Mucosa of stomach (tissue), 1 donor: Measurements from ENCODE around the gene B3GAT3.

ENCODE experiments used
- H3K27me3 ChIP-seq: one replicate; pipeline ENCODE4 v1.7.0; 2013; ENCODE audit warnings: mild to moderate bottlenecking, low read length; ENCODE audit not compliant: control insufficient read depth, insufficient read depth
- H3K36me3 ChIP-seq: one replicate; pipeline ENCODE4 v1.7.0; 2013; ENCODE audit warnings: low read length; ENCODE audit not compliant: control insufficient read depth, insufficient read depth
- H3K4me1 ChIP-seq: one replicate; pipeline ENCODE4 v1.7.0; 2013; ENCODE audit warnings: mild to moderate bottlenecking, low read length; ENCODE audit not compliant: control insufficient read depth, insufficient read depth
- H3K4me3 ChIP-seq: one replicate; pipeline ENCODE4 v1.7.0; 2013; ENCODE audit warnings: low read length
- H3K9ac ChIP-seq: one replicate; pipeline ENCODE4 v1.7.0; 2013; ENCODE audit warnings: mild to moderate bottlenecking, low read length, moderate library complexity
- H3K9me3 ChIP-seq: one replicate; pipeline ENCODE4 v1.7.0; 2013; ENCODE audit warnings: mild to moderate bottlenecking, low read length, moderate library complexity; ENCODE audit not compliant: control insufficient read depth
- donor health status: Pancreatic carcinoma.

Gene B3GAT3

GRCh38 chr11:62621567-62622470 is at the start of gene B3GAT3:
B3GAT3 (minus strand) TSS chr11:62621986; CDS start chr11:62621947, 39 bp downstream.
- Histone ChIP-seq H3K27me3 (no peaks in the 10 kb centered on the region), H3K4me1 (peaks cover 6% of the 10 kb centered on the region), H3K9me3 (no peaks in the 10 kb centered on the region), H3K9ac (peak within 1 kb of the TSS; percentile 75), H3K4me3 (peak within 1 kb of the TSS; percentile 39), H3K36me3 (peaks cover 18% of the 10 kb centered on the region)

DNA sequence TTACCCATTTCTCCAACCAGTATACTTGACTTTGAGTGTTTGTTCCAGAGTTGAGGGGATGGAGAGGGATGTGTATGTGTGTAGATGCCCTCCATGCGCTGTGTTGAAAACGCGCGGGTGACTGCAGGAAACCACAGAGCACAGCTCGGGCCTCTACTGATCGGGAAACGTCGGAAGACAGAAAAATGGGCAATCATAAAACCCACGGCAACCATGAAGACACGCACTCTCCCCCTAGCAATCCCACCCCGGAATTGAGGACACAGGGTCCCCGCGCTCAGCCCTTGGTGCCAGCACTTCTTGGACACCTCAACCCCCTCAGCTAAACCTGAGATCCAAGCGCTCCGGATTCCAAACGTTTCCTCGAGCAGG is 49.4 kb upstream of the B3GAT3 start:
- H3K4me3 ChIP-seq = peak overlapping the region; percentile 98
- H3K9ac ChIP-seq = peak overlapping the region; percentile 94
- no peaks in the 10 kb centered on the region for H3K9me3 ChIP-seq
- peaks cover 8% of the 10 kb centered on the region for H3K36me3 ChIP-seq
- peaks cover 40% of the 10 kb centered on the region for H3K4me1 ChIP-seq
- no peaks in the 10 kb centered on the region for H3K27me3 ChIP-seq

GRCh38 chr11:62669420-62670161 is 47.8 kb upstream of the B3GAT3 start:
- Histone ChIP-seq H3K9ac (peak overlapping the region; percentile 17), H3K4me3 (no peak overlapping the region), H3K4me1 (peaks cover 43% of the 10 kb centered on the region), H3K36me3 (peaks cover 11% of the 10 kb centered on the region), H3K27me3 (no peaks in the 10 kb centered on the region), H3K9me3 (no peaks in the 10 kb centered on the region)

DNA sequence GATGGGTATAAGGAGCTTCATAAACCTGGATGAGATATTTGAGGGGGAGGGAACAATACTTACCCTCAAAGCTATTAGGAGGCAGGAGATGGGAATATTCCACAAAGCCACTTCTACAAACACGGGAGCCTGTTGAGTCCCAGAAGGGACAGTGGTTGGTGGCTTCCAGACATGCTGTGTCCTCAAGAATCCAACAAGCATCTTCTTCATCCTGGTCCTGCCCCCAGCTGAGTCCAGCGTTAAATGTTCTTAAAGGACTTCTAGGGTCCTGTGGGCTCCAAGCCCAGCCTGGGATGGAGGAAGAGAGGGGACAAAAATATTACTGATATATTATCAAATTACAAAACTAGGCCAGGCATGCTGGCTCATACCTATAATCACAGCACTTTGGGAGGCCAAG is 45.7 kb upstream of the B3GAT3 start:
- peak overlapping the region; percentile 79 for H3K9ac ChIP-seq
- peaks cover 11% of the 10 kb centered on the region for H3K36me3 ChIP-seq
- H3K9me3 ChIP-seq = no peaks in the 10 kb centered on the region
- H3K27me3 ChIP-seq = no peaks in the 10 kb centered on the region
- peaks cover 39% of the 10 kb centered on the region for H3K4me1 ChIP-seq
- H3K4me3 ChIP-seq = no peak overlapping the region

- peak overlapping the region; percentile 79 for H3K9ac ChIP-seq
- peaks cover 36% of the 10 kb centered on the region for H3K4me1 ChIP-seq
- H3K36me3 ChIP-seq = peaks cover 11% of the 10 kb centered on the region
- peak overlapping the region; percentile 96 for H3K4me3 ChIP-seq
- no peaks in the 10 kb centered on the region for H3K27me3 ChIP-seq
- H3K9me3 ChIP-seq = no peaks in the 10 kb centered on the region
These were observed 44.6 kb upstream of the B3GAT3 start for GRCh38 chr11:62666259-62666926.

- Histone ChIP-seq H3K27me3 (no peaks in the 10 kb centered on the region), H3K9ac (peak overlapping the region; percentile 79), H3K36me3 (peaks cover 11% of the 10 kb centered on the region), H3K4me1 (peaks cover 36% of the 10 kb centered on the region), H3K4me3 (peak overlapping the region; percentile 96), H3K9me3 (no peaks in the 10 kb centered on the region)
These were observed 43.9 kb upstream of the B3GAT3 start for GRCh38 chr11:62665599-62666258.

DNA sequence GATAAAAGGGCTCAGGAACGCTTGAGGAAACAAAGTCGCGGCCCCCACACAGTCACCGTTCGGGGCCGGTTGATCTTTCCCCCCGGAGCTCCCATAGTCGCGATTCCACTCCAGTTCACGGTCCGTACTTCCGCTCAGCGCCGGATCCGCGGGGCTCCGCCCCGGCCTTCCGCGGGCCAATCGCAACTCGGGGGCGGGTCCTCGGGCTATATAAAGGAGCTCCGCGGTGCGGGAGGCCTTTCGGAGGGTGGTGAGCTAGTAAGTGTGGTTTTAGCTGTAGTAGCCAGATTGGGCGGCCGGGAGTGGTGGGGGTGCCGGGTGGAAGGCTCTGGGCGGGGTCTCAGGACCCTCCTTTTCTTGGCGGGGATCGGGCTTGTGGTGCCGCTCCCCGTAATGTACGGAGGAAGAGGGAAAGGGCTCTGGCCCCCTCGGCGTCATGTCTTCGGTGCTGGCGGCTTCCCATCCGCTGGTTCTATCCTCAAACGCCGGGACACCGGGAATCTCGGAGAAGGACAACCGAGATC is 43.4 kb upstream of the B3GAT3 start, which contains the start of the genes C11orf98 and CSKMT:
Gene C11orf98, minus strand, starts transcription at position 136 of the 524 bp plus-strand sequence. Its CDS starts 41 bp downstream, at position 95.
Gene CSKMT, plus strand, starts transcription at position 238 of the 524 bp plus-strand sequence. CDS start 568 bp downstream, outside the sequence.
- Histone ChIP-seq H3K4me3 (peak within 1 kb of the TSS; percentile 96), H3K27me3 (no peaks in the 10 kb centered on the region), H3K4me1 (peaks cover 36% of the 10 kb centered on the region), H3K9ac (peak within 1 kb of the TSS; percentile 79), H3K9me3 (no peaks in the 10 kb centered on the region), H3K36me3 (peaks cover 11% of the 10 kb centered on the region)

- H3K4me3 ChIP-seq = peak overlapping the region; percentile 96
- H3K36me3 ChIP-seq = peaks cover 11% of the 10 kb centered on the region
- no peaks in the 10 kb centered on the region for H3K9me3 ChIP-seq
- H3K9ac ChIP-seq = peak overlapping the region; percentile 79
- H3K4me1 ChIP-seq = peaks cover 30% of the 10 kb centered on the region
- no peaks in the 10 kb centered on the region for H3K27me3 ChIP-seq
These were observed 42.8 kb upstream of the B3GAT3 start for GRCh38 chr11:62664405-62665074.

DNA sequence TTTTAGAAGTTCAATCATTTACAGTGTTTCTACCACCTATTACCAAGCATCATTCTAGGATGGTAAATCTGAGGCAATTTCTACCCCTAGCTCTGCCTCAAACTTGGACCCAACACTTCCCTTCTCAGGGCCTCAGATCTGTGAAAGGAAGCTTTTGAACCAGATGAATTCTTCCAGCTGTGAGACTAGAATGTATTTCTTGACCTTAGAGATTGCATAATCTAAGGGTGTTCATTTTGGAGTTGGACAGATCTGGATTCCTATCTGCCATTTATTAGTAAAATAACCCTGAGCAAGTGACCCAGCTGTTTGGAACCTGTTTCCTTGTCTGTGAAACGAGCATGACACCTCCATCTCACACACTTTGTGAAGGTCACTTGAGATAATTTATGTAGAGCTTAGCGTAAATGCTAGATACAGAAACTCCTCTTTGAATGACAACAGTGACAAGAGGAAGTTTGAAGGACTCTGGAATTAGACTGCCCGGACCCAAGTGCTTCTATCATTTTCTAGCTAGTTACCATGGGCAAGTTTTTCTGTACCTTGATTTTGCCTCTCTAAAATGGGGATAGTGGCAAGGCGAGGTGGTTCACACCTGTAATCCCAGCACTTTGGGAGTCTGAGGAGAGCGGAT is 35.1 kb upstream of the B3GAT3 start:
- Histone ChIP-seq H3K9me3 (no peaks in the 10 kb centered on the region), H3K4me3 (no peak overlapping the region), H3K9ac (no peak overlapping the region), H3K36me3 (no peaks in the 10 kb centered on the region), H3K27me3 (no peaks in the 10 kb centered on the region), H3K4me1 (peaks cover 6% of the 10 kb centered on the region)

DNA sequence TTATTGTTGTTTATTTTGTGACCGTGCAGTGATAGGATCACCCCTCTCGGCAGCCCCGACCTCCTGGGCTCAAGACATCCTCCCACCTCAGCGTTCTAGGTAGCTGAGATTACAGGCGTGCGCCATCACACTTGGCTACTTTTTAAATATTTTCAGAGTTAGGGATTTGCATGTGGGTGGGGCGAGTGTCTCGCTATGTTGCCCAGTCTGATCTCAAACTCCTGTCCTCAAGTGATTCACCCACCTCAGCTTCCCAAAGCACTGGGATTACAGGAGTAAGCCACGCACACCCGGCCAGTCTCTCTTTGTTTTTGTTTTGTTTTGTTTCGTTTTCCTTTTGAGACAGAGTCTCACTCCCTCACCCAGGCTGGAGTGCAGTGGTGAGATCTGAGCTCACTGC is 32.5 kb upstream of the B3GAT3 start:
- Histone ChIP-seq H3K4me3 (no peak overlapping the region), H3K9ac (no peak overlapping the region), H3K4me1 (peaks cover 12% of the 10 kb centered on the region), H3K36me3 (peaks cover 2% of the 10 kb centered on the region), H3K9me3 (no peaks in the 10 kb centered on the region), H3K27me3 (no peaks in the 10 kb centered on the region)
